HEK293T (cell line): ENCODE measurements around the gene LCN9.

Experiments used
- CTCF ChIA-PET: fragments of 350-600 bp; formaldehyde crosslinking; extraction: SDS; loops from one replicate; lab custom pipeline; 2021; ENCODE audit warnings: antibody characterized with exemption, inconsistent platforms; lab: Yijun Ruan, JAX
- POLR2A ChIA-PET: fragments of 350-600 bp; formaldehyde crosslinking; extraction: SDS; loops from one replicate; lab custom pipeline; 2020; ENCODE audit warnings: antibody characterized with exemption, inconsistent platforms; lab: Yijun Ruan, JAX
- DNase-seq: peaks from one replicate; pipeline ENCODE4 v3.0.0; 2012; ENCODE audit warnings: mixed read lengths; ENCODE audit errors: extremely low spot score
- ARNT ChIP-seq: fragments of 450-650 bp; IDR thresholded peaks from 2 replicates; pipeline ENCODE4 v1.6.1; 2017; ENCODE audit warnings: mild to moderate bottlenecking
- BHLHE40 ChIP-seq: fragments of 450-650 bp; IDR thresholded peaks from 2 replicates; pipeline ENCODE4 v1.6.1; 2016; ENCODE audit warnings: mild to moderate bottlenecking, moderate library complexity, borderline replicate concordance
- CTBP1 ChIP-seq: fragments of 450-650 bp; IDR thresholded peaks from 2 replicates; pipeline ENCODE4 v1.6.1; 2016; ENCODE audit warnings: borderline replicate concordance
- ELF4 ChIP-seq: fragments of 450-650 bp; IDR thresholded peaks from 2 replicates; pipeline ENCODE4 v1.6.1; 2017; ENCODE audit warnings: antibody characterized with exemption
- FOXA1 ChIP-seq: fragments of 450-650 bp; IDR thresholded peaks from 2 replicates; pipeline ENCODE4 v1.6.1; 2016; ENCODE audit warnings: mild to moderate bottlenecking
- FOXK2 ChIP-seq: fragments of 450-650 bp; IDR thresholded peaks from 2 replicates; pipeline ENCODE4 v1.6.1; 2016; ENCODE audit warnings: mild to moderate bottlenecking
- FOXM1 ChIP-seq: fragments of 450-650 bp; IDR thresholded peaks from 2 replicates; pipeline ENCODE4 v1.6.1; 2017; ENCODE audit warnings: mild to moderate bottlenecking, borderline replicate concordance
- HDGF ChIP-seq: fragments of 450-650 bp; IDR thresholded peaks from 2 replicates; pipeline ENCODE4 v1.6.1; 2017; ENCODE audit warnings: antibody characterized with exemption, borderline replicate concordance
- L3MBTL2 ChIP-seq: fragments of 450-650 bp; conservative IDR thresholded peaks from 2 replicates; pipeline ENCODE4 v1.6.1; 2016; ENCODE audit warnings: mild to moderate bottlenecking
- LEF1 ChIP-seq: fragments of 450-650 bp; IDR thresholded peaks from 2 replicates; pipeline ENCODE4 v1.6.1; 2017; ENCODE audit warnings: mild to moderate bottlenecking, borderline replicate concordance
- NFRKB ChIP-seq: fragments of 450-650 bp; IDR thresholded peaks from 2 replicates; pipeline ENCODE4 v1.6.1; 2016; ENCODE audit warnings: mild to moderate bottlenecking, moderate library complexity
- SP1 ChIP-seq: fragments of 450-650 bp; IDR thresholded peaks from 2 replicates; pipeline ENCODE4 v1.6.1; 2017
- SUZ12 ChIP-seq: fragments of 450-650 bp; IDR thresholded peaks from 2 replicates; pipeline ENCODE4 v1.6.1; 2016; ENCODE audit warnings: mild to moderate bottlenecking
- TARDBP ChIP-seq: fragments of 450-650 bp; IDR thresholded peaks from 2 replicates; pipeline ENCODE4 v1.6.1; 2016
- ZNF384 ChIP-seq: fragments of 450-650 bp; IDR thresholded peaks from 2 replicates; pipeline ENCODE4 v1.6.1; 2016
- TF ChIP-seq, protein P1 (sequence below): fragments of 450-650 bp; IDR thresholded peaks from 2 replicates; pipeline ENCODE4 v1.6.1; 2016

Gene LCN9

DNA sequence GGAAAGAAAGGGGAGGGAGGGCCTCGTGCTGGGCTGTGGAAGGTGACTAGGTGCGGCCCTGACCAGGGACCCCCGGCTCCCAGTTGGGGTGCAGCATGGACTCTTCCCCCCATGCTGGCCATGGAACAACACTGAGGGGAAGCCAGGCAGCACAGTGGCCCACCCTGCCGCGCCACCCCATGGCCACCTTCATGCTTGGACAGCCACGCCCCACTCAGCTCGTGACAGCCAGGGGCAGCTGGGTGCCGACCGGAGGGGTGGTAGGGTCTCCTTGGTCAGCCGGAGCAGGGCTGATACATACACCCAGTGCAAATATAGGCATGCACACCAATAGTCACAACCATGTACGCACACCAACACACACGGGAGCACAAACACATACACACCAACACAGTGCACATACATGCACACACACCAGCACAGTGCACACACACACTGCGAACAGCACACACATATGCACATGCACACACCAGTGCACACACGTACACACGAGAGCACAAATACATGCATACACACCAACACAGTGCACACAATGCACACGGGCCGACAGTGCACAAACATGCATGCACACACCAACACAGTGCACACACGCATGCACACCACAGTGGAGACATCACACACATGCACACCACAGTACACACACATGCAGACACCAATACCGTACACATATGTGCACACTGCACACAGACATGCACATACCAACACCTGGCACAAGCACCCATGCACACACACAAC lies 27.9 kb downstream of the LCN9 start:
- POLR2A ChIA-PET: no interaction called here
- no peak for DNase-seq
- CTCF ChIA-PET: no interaction called here
- no peak for TF ChIP-seq ELF4
- no peak for TF ChIP-seq CTBP1
- TF ChIP-seq, protein P1, sequence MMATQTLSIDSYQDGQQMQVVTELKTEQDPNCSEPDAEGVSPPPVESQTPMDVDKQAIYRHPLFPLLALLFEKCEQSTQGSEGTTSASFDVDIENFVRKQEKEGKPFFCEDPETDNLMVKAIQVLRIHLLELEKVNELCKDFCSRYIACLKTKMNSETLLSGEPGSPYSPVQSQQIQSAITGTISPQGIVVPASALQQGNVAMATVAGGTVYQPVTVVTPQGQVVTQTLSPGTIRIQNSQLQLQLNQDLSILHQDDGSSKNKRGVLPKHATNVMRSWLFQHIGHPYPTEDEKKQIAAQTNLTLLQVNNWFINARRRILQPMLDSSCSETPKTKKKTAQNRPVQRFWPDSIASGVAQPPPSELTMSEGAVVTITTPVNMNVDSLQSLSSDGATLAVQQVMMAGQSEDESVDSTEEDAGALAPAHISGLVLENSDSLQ: no peak
- no peak for TF ChIP-seq FOXK2
- TF ChIP-seq ARNT: no peak
- no peak for TF ChIP-seq SUZ12
- TF ChIP-seq L3MBTL2: no peak
- no peak for TF ChIP-seq FOXM1
- no peak for TF ChIP-seq BHLHE40
- TF ChIP-seq SP1: no peak
- TF ChIP-seq TARDBP: no peak
- no peak for TF ChIP-seq HDGF
- TF ChIP-seq NFRKB: no peak
- no peak for TF ChIP-seq FOXA1
- TF ChIP-seq ZNF384: no peak
- no peak for TF ChIP-seq LEF1

GRCh38 chr9:135692410-135692809 lies 29.3 kb downstream of the LCN9 start:
- POLR2A ChIA-PET: no interaction called here
- TF ChIP-seq FOXA1 (no peak), ELF4 (no peak), ZNF384 (no peak)
- TF ChIP-seq, protein P1: no peak
- CTCF ChIA-PET: no interaction called here
- no peak for DNase-seq

GRCh38 chr9:135693265-135693664 lies 30.2 kb downstream of the LCN9 start:
- POLR2A ChIA-PET: no interaction called here
- CTCF ChIA-PET: interaction anchor here (0.7 kb wide), 1 partner anchor 12 kb away, joined by 3 read pairs; no protein-coding TSS in a partner anchor
- TF ChIP-seq ARNT (no peak), ZNF384 (no peak), L3MBTL2 (no peak), SP1 (no peak), ELF4 (no peak), BHLHE40 (no peak), CTBP1 (no peak), TARDBP (no peak), NFRKB (no peak), LEF1 (no peak), HDGF (no peak), SUZ12 (no peak)
- TF ChIP-seq, protein P1: no peak
- DNase-seq: no peak

DNA sequence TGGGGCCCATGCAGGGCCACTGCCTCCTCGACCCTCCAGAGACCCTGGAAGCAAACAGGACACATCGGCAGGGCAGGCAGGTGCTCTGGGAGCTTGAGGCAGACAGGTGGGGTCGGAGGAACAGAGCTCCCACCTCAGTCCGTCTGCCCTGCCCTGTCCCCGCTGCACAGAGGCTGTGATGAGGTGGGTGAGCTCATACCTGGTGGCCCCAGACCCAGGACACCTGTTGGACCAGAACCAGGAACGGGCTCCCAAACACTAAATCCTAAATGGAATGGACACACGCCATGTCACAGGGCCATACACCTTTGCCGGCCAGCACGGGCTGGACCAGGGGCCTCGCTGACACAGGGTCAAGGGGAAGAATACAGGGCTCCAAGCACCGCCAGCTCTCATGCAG lies 30.7 kb downstream of the LCN9 start:
- POLR2A ChIA-PET: no interaction called here
- no peak for TF ChIP-seq ELF4
- no peak for TF ChIP-seq L3MBTL2
- no peak for TF ChIP-seq HDGF
- TF ChIP-seq, protein P1: no peak
- TF ChIP-seq SP1: no peak
- no peak for TF ChIP-seq ARNT
- TF ChIP-seq BHLHE40: no peak
- no peak for TF ChIP-seq SUZ12
- TF ChIP-seq LEF1: no peak
- no peak for TF ChIP-seq CTBP1
- TF ChIP-seq FOXA1: no peak
- TF ChIP-seq FOXK2: no peak
- TF ChIP-seq NFRKB: no peak
- TF ChIP-seq FOXM1: no peak
- CTCF ChIA-PET: interaction anchor here (0.7 kb wide), 1 partner anchor 11 kb away, joined by 3 read pairs; no protein-coding TSS in a partner anchor
- no peak for DNase-seq

GRCh38 chr9:135694414-135694813 lies 31.3 kb downstream of the LCN9 start:
- CTCF ChIA-PET: no interaction called here

More at GRCh38 chr9:135694414-135694813, 31.3 kb downstream of the LCN9 start:
- POLR2A ChIA-PET: no interaction called here
- DNase-seq: no peak
- TF ChIP-seq HDGF (no peak), TARDBP (no peak), SUZ12 (no peak), FOXM1 (no peak), FOXK2 (no peak), FOXA1 (no peak)
- TF ChIP-seq, protein P1: no peak
